Neural crest cell (in vitro differentiated cells): ENCODE measurements around the gene TMEM175. TPM values are rescaled to one million over a fixed set of nuclear protein-coding genes. Genes with fewer than 3 reads are reported as not detected.

Experiments used
- DNase-seq: peaks from one replicate; pipeline ENCODE4 v3.0.0; 2021; ENCODE audit warnings: low read depth, mixed read lengths, low spot score
- H3K27ac Mint-ChIP-seq: one replicate; pipeline ENCODE4 v1.8.0; 2021; ENCODE audit warnings: mild to moderate bottlenecking, mixed read lengths; ENCODE audit not compliant: unreplicated experiment
- H3K27me3 Mint-ChIP-seq: 2 replicates; pipeline ENCODE4 v1.8.0; 2021; ENCODE audit warnings: low read depth, mild to moderate bottlenecking, mixed read lengths
- H3K36me3 Mint-ChIP-seq: 2 replicates; pipeline ENCODE4 v1.8.0; 2021; ENCODE audit warnings: low read depth, mild to moderate bottlenecking, mixed read lengths
- H3K4me1 Mint-ChIP-seq: 2 replicates; pipeline ENCODE4 v1.8.0; 2021; ENCODE audit warnings: mixed read lengths
- H3K4me3 Mint-ChIP-seq: one replicate; pipeline ENCODE4 v1.8.0; 2021; ENCODE audit warnings: mild to moderate bottlenecking, mixed read lengths
- H3K9me3 Mint-ChIP-seq: 2 replicates; pipeline ENCODE4 v1.8.0; 2021; ENCODE audit warnings: mixed read lengths
- total RNA-seq: library from RNA; stranded (reverse); gene quantifications from 2 replicates; pipeline ENCODE4 v1.2.1, GENCODE V29; 2021
- TF ChIP-seq, protein P1 (sequence below): fragments of 200-600 bp; sonication (generic); conservative IDR thresholded peaks from 2 replicates; pipeline ENCODE4 v1.5.0; 2021; ENCODE audit warnings: antibody characterized with exemption, mild to moderate bottlenecking

Gene TMEM175
- total RNA-seq, 1 donor from 2014 or later = 15.2 TPM

DNA sequence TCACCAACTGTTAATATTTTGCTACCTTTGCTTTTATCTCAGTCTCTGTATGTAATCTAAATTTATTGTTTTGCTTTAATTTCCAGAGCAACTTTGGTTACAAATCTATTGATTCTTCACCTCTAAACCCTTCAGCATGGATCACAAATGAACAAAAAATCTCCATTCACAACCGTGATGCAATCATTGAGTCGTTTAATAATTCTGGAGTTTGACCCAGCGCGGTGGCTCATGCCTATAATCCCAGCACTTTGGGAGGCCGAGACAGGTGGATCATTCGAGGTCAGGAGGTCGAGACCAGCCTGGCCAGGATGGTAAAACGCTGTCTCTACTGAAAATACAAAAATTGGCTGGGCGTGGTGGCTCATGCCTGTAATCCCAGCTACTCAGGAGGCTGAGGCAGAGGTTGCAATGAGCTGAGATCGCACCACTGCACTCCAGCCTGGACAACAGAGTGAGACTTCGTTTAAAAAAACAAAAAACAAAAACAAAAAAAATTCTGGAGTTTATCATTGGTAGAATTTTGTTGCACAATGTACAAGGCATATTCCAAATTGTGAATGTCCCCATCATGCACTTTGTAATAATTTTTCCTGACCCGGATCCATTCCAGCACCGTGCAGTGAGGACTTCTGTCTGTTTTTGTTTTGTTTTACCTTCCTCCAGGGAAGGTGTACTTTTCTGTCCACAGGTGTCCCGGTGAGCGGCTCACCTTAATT is 52.2 kb downstream of the TMEM175 start:
- H3K27ac Mint-ChIP-seq = no peak overlapping the region
- no peaks in the 10 kb centered on the region for H3K27me3 Mint-ChIP-seq
- DNase-seq = no peak
- H3K9me3 Mint-ChIP-seq = no peaks in the 10 kb centered on the region
- TF ChIP-seq, protein P1, sequence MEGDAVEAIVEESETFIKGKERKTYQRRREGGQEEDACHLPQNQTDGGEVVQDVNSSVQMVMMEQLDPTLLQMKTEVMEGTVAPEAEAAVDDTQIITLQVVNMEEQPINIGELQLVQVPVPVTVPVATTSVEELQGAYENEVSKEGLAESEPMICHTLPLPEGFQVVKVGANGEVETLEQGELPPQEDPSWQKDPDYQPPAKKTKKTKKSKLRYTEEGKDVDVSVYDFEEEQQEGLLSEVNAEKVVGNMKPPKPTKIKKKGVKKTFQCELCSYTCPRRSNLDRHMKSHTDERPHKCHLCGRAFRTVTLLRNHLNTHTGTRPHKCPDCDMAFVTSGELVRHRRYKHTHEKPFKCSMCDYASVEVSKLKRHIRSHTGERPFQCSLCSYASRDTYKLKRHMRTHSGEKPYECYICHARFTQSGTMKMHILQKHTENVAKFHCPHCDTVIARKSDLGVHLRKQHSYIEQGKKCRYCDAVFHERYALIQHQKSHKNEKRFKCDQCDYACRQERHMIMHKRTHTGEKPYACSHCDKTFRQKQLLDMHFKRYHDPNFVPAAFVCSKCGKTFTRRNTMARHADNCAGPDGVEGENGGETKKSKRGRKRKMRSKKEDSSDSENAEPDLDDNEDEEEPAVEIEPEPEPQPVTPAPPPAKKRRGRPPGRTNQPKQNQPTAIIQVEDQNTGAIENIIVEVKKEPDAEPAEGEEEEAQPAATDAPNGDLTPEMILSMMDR = no peak
- peaks cover 18% of the 10 kb centered on the region for H3K4me1 Mint-ChIP-seq
- no peaks in the 10 kb centered on the region for H3K36me3 Mint-ChIP-seq
- H3K4me3 Mint-ChIP-seq = peak overlapping the region; percentile 31

DNA sequence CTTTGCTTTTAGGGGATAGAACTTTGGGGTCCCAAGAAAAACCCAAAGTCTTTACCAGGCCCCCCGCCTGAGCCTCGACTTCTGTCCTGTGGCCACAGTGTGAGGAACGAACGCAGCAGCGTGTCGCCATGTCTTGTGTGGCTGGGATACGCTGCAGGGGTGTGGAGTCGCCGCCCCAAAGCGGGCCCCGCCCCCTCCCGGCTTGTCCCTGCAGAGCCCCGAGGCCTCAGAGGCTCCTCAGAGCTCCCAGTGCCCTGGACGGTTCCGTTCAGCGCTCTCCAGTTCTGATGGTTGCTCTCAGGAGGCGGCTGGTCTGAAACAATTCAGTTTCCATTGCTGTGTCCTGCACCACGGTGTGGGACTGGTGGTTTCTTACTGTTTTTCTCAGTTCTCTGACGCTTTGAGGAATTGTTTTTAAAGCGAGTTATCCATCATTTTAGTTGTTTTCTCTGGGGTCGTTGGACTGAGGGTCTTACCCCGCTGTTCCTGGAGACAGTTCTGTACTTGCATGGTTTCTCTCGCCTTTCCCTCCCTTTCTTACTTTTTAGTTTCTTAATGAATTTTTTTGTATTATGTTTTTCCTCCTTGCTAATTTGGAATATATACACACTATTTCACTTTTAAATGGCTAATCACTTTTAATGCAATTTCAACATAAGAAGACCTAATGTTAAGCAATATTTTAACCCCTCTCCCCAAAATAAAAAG is 53.0 kb downstream of the TMEM175 start:
- peak; percentile 53 for DNase-seq
- H3K4me3 Mint-ChIP-seq = peak overlapping the region; percentile 47
- no peaks in the 10 kb centered on the region for H3K9me3 Mint-ChIP-seq
- TF ChIP-seq, protein P1 = no peak
- no peak overlapping the region for H3K27ac Mint-ChIP-seq
- H3K4me1 Mint-ChIP-seq = peaks cover 18% of the 10 kb centered on the region
- H3K27me3 Mint-ChIP-seq = no peaks in the 10 kb centered on the region
- no peaks in the 10 kb centered on the region for H3K36me3 Mint-ChIP-seq

DNA sequence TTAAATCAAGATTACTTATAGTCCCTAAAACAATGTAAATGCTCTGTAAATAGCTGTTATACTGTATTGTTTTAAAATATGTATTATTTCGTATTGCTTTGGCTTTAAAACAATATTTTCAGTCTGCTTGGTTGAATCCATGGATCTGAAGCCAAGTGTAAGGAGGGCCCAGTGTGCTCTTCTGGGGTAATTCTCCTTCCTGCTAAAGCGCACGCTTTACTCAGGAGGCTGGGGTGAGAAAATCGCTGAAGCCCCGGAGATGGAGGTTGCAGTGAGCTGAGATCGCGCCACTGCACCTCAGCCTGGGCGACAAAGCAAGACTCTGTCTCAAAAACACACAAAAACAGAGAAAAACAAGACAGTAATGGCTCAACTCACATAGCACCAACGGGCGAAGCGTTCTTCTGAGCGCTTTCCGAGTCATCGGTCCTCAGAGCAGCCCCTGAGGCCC is 54.2 kb downstream of the TMEM175 start:
- H3K4me3 Mint-ChIP-seq = peak overlapping the region; percentile 89
- no peaks in the 10 kb centered on the region for H3K9me3 Mint-ChIP-seq
- H3K27me3 Mint-ChIP-seq = no peaks in the 10 kb centered on the region
- peaks cover 18% of the 10 kb centered on the region for H3K4me1 Mint-ChIP-seq
- TF ChIP-seq, protein P1 = no peak
- DNase-seq = no peak
- H3K36me3 Mint-ChIP-seq = no peaks in the 10 kb centered on the region
- H3K27ac Mint-ChIP-seq = peak overlapping the region; percentile 72

DNA sequence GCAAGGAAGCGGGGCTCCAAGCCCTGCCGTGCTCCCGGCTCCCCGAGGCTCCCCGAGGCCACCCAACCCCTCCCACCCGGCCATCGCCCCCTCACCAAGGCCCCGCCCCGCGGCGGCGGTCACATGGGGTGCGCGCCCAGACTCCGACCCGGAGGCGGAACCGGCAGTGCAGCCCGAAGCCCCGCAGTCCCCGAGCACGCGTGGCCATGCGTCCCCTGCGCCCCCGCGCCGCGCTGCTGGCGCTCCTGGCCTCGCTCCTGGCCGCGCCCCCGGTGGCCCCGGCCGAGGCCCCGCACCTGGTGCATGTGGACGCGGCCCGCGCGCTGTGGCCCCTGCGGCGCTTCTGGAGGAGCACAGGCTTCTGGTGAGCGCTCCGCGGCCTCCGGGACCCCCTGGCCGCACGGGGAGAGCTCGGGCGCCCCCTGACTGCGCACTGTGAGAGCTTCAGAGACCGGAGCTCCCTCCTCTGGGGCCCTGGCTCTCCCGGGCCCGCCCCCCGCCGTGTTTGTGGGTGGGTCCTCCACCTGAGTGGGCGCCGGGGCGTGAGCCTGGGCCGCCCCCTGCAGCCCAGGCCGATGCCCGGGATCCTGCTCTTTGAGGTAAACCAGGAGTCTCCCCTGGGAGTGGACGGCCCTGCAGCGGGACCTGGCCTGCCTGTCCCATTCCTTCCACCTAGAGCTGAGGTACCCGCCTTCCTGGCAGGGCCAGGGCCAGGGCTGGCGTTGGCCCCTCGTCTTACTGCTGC is 54.8 kb downstream of the TMEM175 start, which contains the start of gene IDUA:
Gene IDUA (plus strand): TSS at position 166 of the 745 bp plus-strand sequence. CDS start 41 bp downstream, at position 207.
- TF ChIP-seq, protein P1 = peak; percentile 63
- Mint-ChIP-seq H3K36me3 (no peaks in the 10 kb centered on the region), H3K9me3 (no peaks in the 10 kb centered on the region), H3K4me1 (peaks cover 18% of the 10 kb centered on the region), H3K27me3 (no peaks in the 10 kb centered on the region), H3K27ac (peak within 1 kb of the TSS; percentile 72), H3K4me3 (peak within 1 kb of the TSS; percentile 89)
- DNase-seq = peak; percentile 69
